Colonic mucosa (tissue), 4 donors: Measurements from ENCODE around the gene RIC3. TPM values are rescaled to one million over a fixed set of nuclear protein-coding genes. Genes with fewer than 3 reads are reported as not detected.

Experiments
- DNase-seq: peaks from one replicate; pipeline ENCODE4 v3.0.0-alpha.2; 2020
- H3K27ac ChIP-seq: fragments of 200-600 bp; one replicate; pipeline ENCODE4 v1.8.0; 2021
- H3K27me3 ChIP-seq: fragments of 200-600 bp; one replicate; pipeline ENCODE4 v1.8.0; 2021
- H3K36me3 ChIP-seq: fragments of 200-600 bp; one replicate; pipeline ENCODE4 v1.8.0; 2021
- H3K4me1 ChIP-seq: fragments of 200-600 bp; one replicate; pipeline ENCODE4 v1.8.0; 2021; ENCODE audit warnings: mild to moderate bottlenecking
- H3K4me3 ChIP-seq: fragments of 200-600 bp; one replicate; pipeline ENCODE4 v1.8.0; 2021
- H3K9ac ChIP-seq, 2 donors: one replicate each; pipeline ENCODE4 v1.7.0; 2013; ENCODE audit warnings: control low read depth in 2 of 2, low read depth in 2 of 2, low read length in 2 of 2
- H3K9me3 ChIP-seq: fragments of 200-600 bp; one replicate; pipeline ENCODE4 v1.8.0; 2021
- intact Hi-C: fragments of 100-400 bp; cut with DNase I; formaldehyde crosslinking; loops from one replicate; pipeline ENCODE4 v1.14.1; 2022
- total RNA-seq, 2 donors: library from RNA; stranded (reverse); fragmentation: NEBNext Ultra II Directional in 1 of 2; extraction: Animal tissue kit (Norgen Biotek cat#: 25700) in 1 of 2; gene quantifications; one replicate each; pipeline ENCODE4 v1.2.1, GENCODE V29; 2021
- TF ChIP-seq, protein P1 (sequence below): fragments of 200-600 bp; IDR thresholded peaks from one replicate; pipeline ENCODE4 v1.8.0; 2022; ENCODE audit warnings: antibody characterized with exemption, mild to moderate bottlenecking
- donor health status: healthy.
- donor health status: DM: no; HTN: no; CAD: no.
- donor health status: DM: no; HTN: no; CAD: no.

RIC3 gene
- total RNA-seq, 2 donors from 2014 or later = 0.79 to 2.0 TPM

DNA sequence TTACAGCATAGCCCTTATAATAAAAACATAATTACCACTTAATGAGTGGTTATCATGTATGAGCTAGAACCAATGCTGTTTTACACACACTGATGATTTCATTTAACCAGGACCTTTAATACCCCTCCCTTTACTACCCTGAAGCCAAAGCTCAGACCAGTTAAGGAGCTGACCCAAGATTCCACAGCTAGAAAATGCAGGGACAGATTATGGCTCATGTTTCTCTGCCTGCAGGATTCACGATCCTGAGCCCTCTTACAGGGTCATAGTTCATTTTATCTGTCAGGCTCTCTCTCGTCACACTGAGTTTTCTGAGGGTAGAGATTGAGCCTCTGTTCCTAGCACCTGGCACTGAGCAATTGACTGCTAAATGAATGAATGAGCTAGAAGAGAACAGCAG lies 60.4 kb downstream of the RIC3 start:
- TF ChIP-seq, protein P1, sequence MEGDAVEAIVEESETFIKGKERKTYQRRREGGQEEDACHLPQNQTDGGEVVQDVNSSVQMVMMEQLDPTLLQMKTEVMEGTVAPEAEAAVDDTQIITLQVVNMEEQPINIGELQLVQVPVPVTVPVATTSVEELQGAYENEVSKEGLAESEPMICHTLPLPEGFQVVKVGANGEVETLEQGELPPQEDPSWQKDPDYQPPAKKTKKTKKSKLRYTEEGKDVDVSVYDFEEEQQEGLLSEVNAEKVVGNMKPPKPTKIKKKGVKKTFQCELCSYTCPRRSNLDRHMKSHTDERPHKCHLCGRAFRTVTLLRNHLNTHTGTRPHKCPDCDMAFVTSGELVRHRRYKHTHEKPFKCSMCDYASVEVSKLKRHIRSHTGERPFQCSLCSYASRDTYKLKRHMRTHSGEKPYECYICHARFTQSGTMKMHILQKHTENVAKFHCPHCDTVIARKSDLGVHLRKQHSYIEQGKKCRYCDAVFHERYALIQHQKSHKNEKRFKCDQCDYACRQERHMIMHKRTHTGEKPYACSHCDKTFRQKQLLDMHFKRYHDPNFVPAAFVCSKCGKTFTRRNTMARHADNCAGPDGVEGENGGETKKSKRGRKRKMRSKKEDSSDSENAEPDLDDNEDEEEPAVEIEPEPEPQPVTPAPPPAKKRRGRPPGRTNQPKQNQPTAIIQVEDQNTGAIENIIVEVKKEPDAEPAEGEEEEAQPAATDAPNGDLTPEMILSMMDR = no peak
- Histone ChIP-seq H3K27me3 (no peaks in the 10 kb centered on the region), H3K4me3 (no peak overlapping the region), H3K36me3 (no peaks in the 10 kb centered on the region), H3K9me3 (no peaks in the 10 kb centered on the region), H3K27ac (no peak overlapping the region), H3K4me1 (no peaks in the 10 kb centered on the region), H3K9ac (no peak overlapping the region)
- no peak for DNase-seq
- intact Hi-C loops = no loop called here

- H3K9me3 ChIP-seq = no peaks in the 10 kb centered on the region
- no peak overlapping the region for H3K9ac ChIP-seq
- TF ChIP-seq, protein P1 = no peak
- H3K27ac ChIP-seq = no peak overlapping the region
- H3K4me1 ChIP-seq = no peaks in the 10 kb centered on the region
- no peak overlapping the region for H3K4me3 ChIP-seq
- no peaks in the 10 kb centered on the region for H3K36me3 ChIP-seq
- no peak for DNase-seq
- H3K27me3 ChIP-seq = no peaks in the 10 kb centered on the region
- intact Hi-C loops = no loop called here
These were observed 61.2 kb downstream of the RIC3 start for GRCh38 chr11:8107642-8108041.

GRCh38 chr11:8106679-8107078 lies 62.1 kb downstream of the RIC3 start:
- no peak overlapping the region for H3K4me3 ChIP-seq
- TF ChIP-seq, protein P1 = no peak
- DNase-seq = peak; percentile 12
- intact Hi-C loops = no loop called here
- no peaks in the 10 kb centered on the region for H3K9me3 ChIP-seq
- H3K4me1 ChIP-seq = no peaks in the 10 kb centered on the region
- no peaks in the 10 kb centered on the region for H3K27me3 ChIP-seq
- no peaks in the 10 kb centered on the region for H3K36me3 ChIP-seq
- H3K9ac ChIP-seq = no peak overlapping the region
- H3K27ac ChIP-seq = no peak overlapping the region

DNA sequence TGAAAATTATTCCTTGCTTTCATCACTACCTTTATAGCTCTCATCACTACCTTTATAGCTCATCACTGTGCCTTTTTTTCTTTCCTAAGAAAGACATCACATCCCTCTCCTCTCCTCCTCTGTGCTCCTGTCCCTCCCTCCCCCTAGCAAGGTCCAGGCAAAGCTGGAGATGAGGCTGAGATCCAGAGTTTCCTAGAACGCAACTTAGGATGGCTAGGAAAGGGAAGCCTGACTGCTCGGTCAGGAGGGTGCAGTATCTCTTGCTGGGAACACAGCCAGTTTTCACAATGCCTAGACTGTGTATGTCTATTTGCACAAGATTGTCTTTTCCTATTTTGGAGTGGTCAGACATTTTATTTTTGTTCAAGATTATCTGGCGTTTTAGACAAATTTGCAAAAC lies 63.2 kb downstream of the RIC3 start:
- no peaks in the 10 kb centered on the region for H3K36me3 ChIP-seq
- TF ChIP-seq, protein P1 = no peak

DNA sequence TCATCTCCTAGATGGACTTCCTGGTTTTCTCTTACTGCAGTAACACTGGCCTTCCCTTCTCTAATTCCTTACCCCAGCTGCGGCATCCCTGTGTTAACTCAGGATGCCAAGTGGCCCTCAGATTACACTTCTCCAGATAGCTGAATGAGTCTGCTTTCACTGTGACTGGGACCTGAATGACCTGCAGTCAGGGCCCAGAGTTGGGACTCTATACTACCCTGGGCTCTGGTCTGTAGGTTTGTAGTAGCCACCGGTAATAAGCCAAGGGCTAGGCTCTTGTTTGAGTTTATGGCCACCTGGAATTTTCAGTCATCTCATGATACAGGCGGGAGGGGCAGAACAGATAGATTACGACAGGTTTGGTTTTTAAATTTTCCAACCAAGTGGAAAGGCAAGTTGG lies 63.7 kb downstream of the RIC3 start:
- Histone ChIP-seq H3K27me3 (no peaks in the 10 kb centered on the region), H3K4me1 (no peaks in the 10 kb centered on the region), H3K4me3 (no peak overlapping the region), H3K9ac (no peak overlapping the region), H3K27ac (no peak overlapping the region), H3K36me3 (no peaks in the 10 kb centered on the region), H3K9me3 (no peaks in the 10 kb centered on the region)
- TF ChIP-seq, protein P1 = no peak
- no peak for DNase-seq
- intact Hi-C loops = no loop called here

More for the DNA sequence above, 63.2 kb downstream of the RIC3 start:
- Histone ChIP-seq H3K9me3 (no peaks in the 10 kb centered on the region), H3K9ac (no peak overlapping the region), H3K4me3 (no peak overlapping the region), H3K4me1 (no peaks in the 10 kb centered on the region), H3K27me3 (no peaks in the 10 kb centered on the region), H3K27ac (no peak overlapping the region)
- DNase-seq = no peak
- intact Hi-C loops = no loop called here

- DNase-seq = peak; percentile 12
- Histone ChIP-seq H3K36me3 (no peaks in the 10 kb centered on the region), H3K9me3 (no peaks in the 10 kb centered on the region), H3K27ac (no peak overlapping the region), H3K4me3 (no peak overlapping the region), H3K4me1 (no peaks in the 10 kb centered on the region), H3K9ac (no peak overlapping the region), H3K27me3 (no peaks in the 10 kb centered on the region)
- intact Hi-C loops = no loop called here
- TF ChIP-seq, protein P1 = no peak
These were observed 64.9 kb downstream of the RIC3 start for GRCh38 chr11:8103909-8104308.
